ENCODE data around the gene TSPOAP1.

The TSPOAP1 gene

GRCh38 chr17:58303971-58304749 lies 24.4 kb downstream of the TSPOAP1 start:
- DNase-seq (ENCODE audit: low read depth), result peak; percentile 81
- no peak for TF ChIP-seq MAX (IDR thresholded peaks at IDR 0.05; ENCODE audit: low read depth, low read length)
- peak; percentile 88 for TF ChIP-seq CTCF (IDR thresholded peaks at IDR 0.05; ENCODE audit: low read depth, low read length)
- no peak for TF ChIP-seq MYC (IDR thresholded peaks at IDR 0.05; ENCODE audit: low read depth, low read length)
- no peak for TF ChIP-seq POLR2A (IDR thresholded peaks at IDR 0.05; ENCODE audit: extremely low read depth, insufficient read length)
- no peak overlapping the region for H3K4me3 ChIP-seq (ENCODE audit: low read depth, low read length)

GRCh38 chr17:58302919-58303585 lies 25.5 kb downstream of the TSPOAP1 start:
- H3K4me3 ChIP-seq (ENCODE audit: low read depth, low read length), result no peak overlapping the region
- peak; percentile 37 for DNase-seq (ENCODE audit: low read depth)
- TF ChIP-seq CTCF (IDR thresholded peaks at IDR 0.05; ENCODE audit: low read depth, low read length) (no peak), MYC (IDR thresholded peaks at IDR 0.05; ENCODE audit: low read depth, low read length) (no peak), POLR2A (IDR thresholded peaks at IDR 0.05; ENCODE audit: extremely low read depth, insufficient read length) (no peak), MAX (IDR thresholded peaks at IDR 0.05; ENCODE audit: low read depth, low read length) (no peak)

- TF ChIP-seq MAX (IDR thresholded peaks at IDR 0.05; ENCODE audit: low read depth, low read length), result no peak
- no peak for TF ChIP-seq CTCF (IDR thresholded peaks at IDR 0.05; ENCODE audit: low read depth, low read length)
- TF ChIP-seq MYC (IDR thresholded peaks at IDR 0.05; ENCODE audit: low read depth, low read length), result no peak
- no peak for TF ChIP-seq POLR2A (IDR thresholded peaks at IDR 0.05; ENCODE audit: extremely low read depth, insufficient read length)
- no peak for DNase-seq (ENCODE audit: low read depth)
These were observed 26.2 kb downstream of the TSPOAP1 start for GRCh38 chr17:58302171-58302918.

GRCh38 chr17:58301504-58302150 lies 27.0 kb downstream of the TSPOAP1 start:
- DNase-seq (ENCODE audit: low read depth), result no peak
- TF ChIP-seq CTCF (IDR thresholded peaks at IDR 0.05; ENCODE audit: low read depth, low read length) (no peak), MAX (IDR thresholded peaks at IDR 0.05; ENCODE audit: low read depth, low read length) (no peak), POLR2A (IDR thresholded peaks at IDR 0.05; ENCODE audit: extremely low read depth, insufficient read length) (no peak), MYC (IDR thresholded peaks at IDR 0.05; ENCODE audit: low read depth, low read length) (no peak)
- no peak overlapping the region for H3K4me3 ChIP-seq (ENCODE audit: low read depth, low read length)

More at GRCh38 chr17:58302171-58302918, 26.2 kb downstream of the TSPOAP1 start:
- no peak overlapping the region for H3K4me3 ChIP-seq (ENCODE audit: low read depth, low read length)

GRCh38 chr17:58300336-58300735 lies 28.3 kb downstream of the TSPOAP1 start:
- DNase-seq (ENCODE audit: low read depth), result no peak
- H3K4me3 ChIP-seq (ENCODE audit: low read depth, low read length), result no peak overlapping the region
- TF ChIP-seq CTCF (IDR thresholded peaks at IDR 0.05; ENCODE audit: low read depth, low read length) (no peak), POLR2A (IDR thresholded peaks at IDR 0.05; ENCODE audit: extremely low read depth, insufficient read length) (no peak), MAX (IDR thresholded peaks at IDR 0.05; ENCODE audit: low read depth, low read length) (no peak), MYC (IDR thresholded peaks at IDR 0.05; ENCODE audit: low read depth, low read length) (no peak)
